Activated CD4-positive, CD25-positive, alpha-beta regulatory T cell treated with anti-CD3 and anti-CD28 coated beads, Interleukin-2, amount 50 U/mL, for 24 hours (primary cell): ENCODE results near the gene NCK2.
"Not testable (repeated sequence)": the region's sequence is repeated elsewhere in the genome, so short reads cannot be mapped to it uniquely, and the experiment has no call there.

Experiments used
- ATAC-seq, 2 donors: fragments of 150-1000 bp; cut with Tn5 transposase; one replicate each; pipeline ENCODE4 v1.10.0; 2021; ENCODE audit warnings: mild to moderate bottlenecking in 1 of 2, moderate library complexity in 1 of 2

The NCK2 gene

GRCh38 chr2:105896765-105897163 is 152.1 kb downstream of the NCK2 start:
- ATAC-seq: no peak

- not testable (repeated sequence) for ATAC-seq
Observed at GRCh38 chr2:105897694-105898093, 153.0 kb downstream of the NCK2 start.

GRCh38 chr2:105903051-105903674 is 158.5 kb downstream of the NCK2 start:
- no peak for ATAC-seq

- ATAC-seq: peak; percentile 79 to 86
Observed at GRCh38 chr2:105904938-105905337, 160.2 kb downstream of the NCK2 start.

GRCh38 chr2:105906481-105906880 is 161.8 kb downstream of the NCK2 start:
- no peak for ATAC-seq

- ATAC-seq: no peak
Observed at GRCh38 chr2:105907184-105907583, 162.5 kb downstream of the NCK2 start.

GRCh38 chr2:105909215-105909614 is 164.5 kb downstream of the NCK2 start:
- ATAC-seq: no peak

- ATAC-seq: no peak
Observed at GRCh38 chr2:105910497-105911238, 166.0 kb downstream of the NCK2 start.

GRCh38 chr2:105911425-105911824 is 166.7 kb downstream of the NCK2 start:
- ATAC-seq: no peak

- ATAC-seq: peak; percentile 63 to 84
Observed at GRCh38 chr2:105912081-105912480, 167.4 kb downstream of the NCK2 start.

GRCh38 chr2:105915005-105915558 is 170.4 kb downstream of the NCK2 start:
- no peak for ATAC-seq

GRCh38 chr2:105917226-105917625 is 172.5 kb downstream of the NCK2 start:
- no peak for ATAC-seq

- ATAC-seq: no peak
Observed at GRCh38 chr2:105917688-105918087, 173.0 kb downstream of the NCK2 start.

- no peak for ATAC-seq
Observed at GRCh38 chr2:105919191-105919811, 174.6 kb downstream of the NCK2 start.

- ATAC-seq: peak in 1 of 2 donors; percentile 13
Observed at GRCh38 chr2:105919826-105920225, 175.1 kb downstream of the NCK2 start.

GRCh38 chr2:105924271-105924670 is 179.6 kb downstream of the NCK2 start:
- no peak for ATAC-seq

GRCh38 chr2:105924932-105925331 is 180.2 kb downstream of the NCK2 start:
- no peak for ATAC-seq

GRCh38 chr2:105925390-105925789 is 180.7 kb downstream of the NCK2 start:
- ATAC-seq: no peak

GRCh38 chr2:105926960-105927678 is 182.4 kb downstream of the NCK2 start:
- peak; percentile 49 to 61 for ATAC-seq

- no peak for ATAC-seq
Observed at GRCh38 chr2:105928086-105928485, 183.4 kb downstream of the NCK2 start.

GRCh38 chr2:105928563-105928962 is 183.9 kb downstream of the NCK2 start:
- ATAC-seq: no peak

GRCh38 chr2:105929516-105929915 is 184.8 kb downstream of the NCK2 start:
- ATAC-seq: peak; percentile 27 to 48

- no peak for ATAC-seq
Observed at GRCh38 chr2:105932582-105932981, 187.9 kb downstream of the NCK2 start.
